K562 (cell line): ENCODE results near the gene POLR2J.
A peak's percentile ranks its signal among the peaks of the same experiment; 100 is the strongest.
"Not testable (repeated sequence)": the region's sequence is repeated elsewhere in the genome, so short reads cannot be mapped to it uniquely, and the experiment has no call there.

Experiments used
- BRCA1 ChIP-seq, 2 experiments: fragments of 450-650 bp in 1 of 2; sonication (generic) in 1 of 2; formaldehyde crosslinking in 1 of 2; IDR thresholded peaks; 2 replicates each; pipeline versions ENCODE4 v1.5.0 to v1.6.1; 2017 to 2020; ENCODE audit warnings: mild to moderate bottlenecking in 1 of 2, missing genetic modification reagents in 1 of 2
- CBFA2T2 ChIP-seq: fragments of 450-650 bp; conservative IDR thresholded peaks from 2 replicates; pipeline ENCODE4 v1.6.1; 2017; ENCODE audit warnings: mild to moderate bottlenecking
- EZH2 ChIP-seq: IDR thresholded peaks from 2 replicates; pipeline ENCODE4 v1.6.1; 2012; ENCODE audit warnings: low read depth, mild to moderate bottlenecking, inconsistent platforms, low read length, borderline replicate concordance
- FOXJ3 ChIP-seq: sonication (generic); formaldehyde crosslinking; IDR thresholded peaks from 2 replicates; pipeline ENCODE4 v1.4.0; 2020; ENCODE audit warnings: mild to moderate bottlenecking, missing genetic modification reagents
- KDM5B ChIP-seq: fragments of 200-600 bp; sonication (generic); IDR thresholded peaks from 2 replicates; pipeline ENCODE4 v1.6.1; 2012; ENCODE audit warnings: low read depth, mild to moderate bottlenecking, moderate library complexity, low read length, control low read depth, inconsistent platforms; ENCODE audit not compliant: insufficient replicate concordance
- NFRKB ChIP-seq: fragments of 450-650 bp; IDR thresholded peaks from 2 replicates; pipeline ENCODE4 v1.6.1; 2016; ENCODE audit warnings: low read depth
- POLR2AphosphoS5 ChIP-seq: IDR thresholded peaks from 2 replicates; pipeline ENCODE4 v1.6.1; 2011; ENCODE audit warnings: mild to moderate bottlenecking, low read depth, low read length, moderate library complexity; ENCODE audit not compliant: control insufficient read depth, insufficient read depth
- SAFB ChIP-seq: fragments of 200-400 bp; formaldehyde crosslinking; IDR thresholded peaks from 2 replicates; pipeline ENCODE4 v1.6.1; 2017; ENCODE audit warnings: low read depth, low read length, borderline replicate concordance
- SP1 ChIP-seq: sonication (generic); formaldehyde crosslinking; IDR thresholded peaks from 2 replicates; pipeline ENCODE4 v1.8.1; 2022; ENCODE audit warnings: mild to moderate bottlenecking, missing genetic modification reagents
- ZNF57 ChIP-seq: fragments of 450-650 bp; formaldehyde crosslinking; IDR thresholded peaks from 2 replicates; pipeline ENCODE4 v1.4.0; 2020; ENCODE audit warnings: mild to moderate bottlenecking, moderate library complexity
- TF ChIP-seq, protein P1 (sequence below): IDR thresholded peaks from 2 replicates; pipeline ENCODE4 v1.6.1; 2016; ENCODE audit warnings: missing genetic modification characterization, missing compliant biosample characterization
- TF ChIP-seq, protein P2 (sequence below), 3 experiments: IDR thresholded peaks in 2 of 3; conservative IDR thresholded peaks in 1 of 3; 2 replicates each; pipeline ENCODE4 v1.5.1; 2011 to 2012; ENCODE audit warnings: low read length in 3 of 3, mild to moderate bottlenecking in 3 of 3, control low read depth in 2 of 3, improper control_type of control experiment in 1 of 3, inconsistent platforms in 1 of 3, low read depth in 1 of 3, mixed read lengths in 1 of 3, moderate library complexity in 1 of 3; ENCODE audit not compliant: insufficient read depth in 2 of 3
- TF ChIP-seq, protein P3 (sequence below): fragments of 250-450 bp; sonication (Bioruptor Pico); IDR thresholded peaks from 2 replicates; pipeline ENCODE4 v1.6.1; 2021; ENCODE audit warnings: mild to moderate bottlenecking
- TF ChIP-seq, protein P4 (sequence below): sonication (generic); formaldehyde crosslinking; IDR thresholded peaks from 2 replicates; pipeline ENCODE4 v1.9.0; 2022; ENCODE audit warnings: mild to moderate bottlenecking, missing genetic modification reagents

DNA sequence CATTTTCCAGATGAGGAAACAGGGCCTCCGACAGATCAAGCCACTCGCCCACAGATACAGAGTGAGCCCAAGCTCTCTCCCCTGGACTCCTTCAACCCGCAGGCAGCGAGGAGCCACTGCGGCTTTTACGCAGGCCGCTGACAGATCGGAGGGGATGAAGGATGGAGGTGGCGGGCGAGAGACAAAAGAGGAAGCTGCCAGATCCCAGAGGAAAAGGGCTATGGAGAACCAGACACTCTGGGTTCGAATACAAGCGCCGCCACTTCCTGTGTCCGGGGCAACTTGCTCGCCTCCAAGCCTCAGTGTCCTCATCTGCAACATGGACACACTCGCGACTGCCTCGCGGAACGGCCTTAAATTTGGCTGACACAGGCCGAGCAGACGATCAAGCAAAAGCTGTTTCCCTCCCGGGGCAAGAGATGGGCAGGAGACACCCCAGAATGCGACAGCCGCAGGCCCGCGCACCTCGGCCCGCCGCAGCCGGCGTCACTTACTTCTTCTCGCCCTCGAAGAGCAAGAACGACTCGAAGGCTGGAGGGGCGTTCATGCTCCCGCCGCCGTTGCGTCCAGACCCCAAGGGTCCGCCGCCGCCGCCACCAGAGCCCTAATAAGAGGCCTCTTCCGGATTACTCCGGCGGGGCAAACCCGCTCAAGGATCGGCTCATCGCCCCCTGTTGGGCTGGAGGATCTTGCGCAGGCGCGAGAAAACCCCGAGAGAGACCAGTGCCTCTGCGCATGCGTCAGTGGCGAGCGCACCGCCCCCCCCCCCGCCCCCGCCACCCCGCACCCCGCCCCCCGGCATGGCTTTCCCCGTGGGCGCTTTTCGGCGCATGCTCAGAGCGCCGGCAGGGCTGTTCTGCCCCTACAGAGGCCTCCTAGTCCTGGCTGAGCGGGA, at the start of gene POLR2J:
- not testable (repeated sequence) for TF ChIP-seq POLR2AphosphoS5; BRCA1 (IDR thresholded peaks at IDR 0.05); BRCA1 (CRISPR knock-in tag; IDR thresholded peaks at IDR 0.05); ZNF57; SAFB; KDM5B; CBFA2T2; SP1 (CRISPR knock-in tag); EZH2; FOXJ3 (CRISPR knock-in tag); NFRKB
- TF ChIP-seq, protein P1, sequence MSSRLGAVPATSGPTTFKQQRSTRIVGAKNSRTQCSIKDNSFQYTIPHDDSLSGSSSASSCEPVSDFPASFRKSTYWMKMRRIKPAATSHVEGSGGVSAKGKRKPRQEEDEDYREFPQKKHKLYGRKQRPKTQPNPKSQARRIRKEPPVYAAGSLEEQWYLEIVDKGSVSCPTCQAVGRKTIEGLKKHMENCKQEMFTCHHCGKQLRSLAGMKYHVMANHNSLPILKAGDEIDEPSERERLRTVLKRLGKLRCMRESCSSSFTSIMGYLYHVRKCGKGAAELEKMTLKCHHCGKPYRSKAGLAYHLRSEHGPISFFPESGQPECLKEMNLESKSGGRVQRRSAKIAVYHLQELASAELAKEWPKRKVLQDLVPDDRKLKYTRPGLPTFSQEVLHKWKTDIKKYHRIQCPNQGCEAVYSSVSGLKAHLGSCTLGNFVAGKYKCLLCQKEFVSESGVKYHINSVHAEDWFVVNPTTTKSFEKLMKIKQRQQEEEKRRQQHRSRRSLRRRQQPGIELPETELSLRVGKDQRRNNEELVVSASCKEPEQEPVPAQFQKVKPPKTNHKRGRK (tag), result not testable (repeated sequence)
- TF ChIP-seq, protein P2, sequence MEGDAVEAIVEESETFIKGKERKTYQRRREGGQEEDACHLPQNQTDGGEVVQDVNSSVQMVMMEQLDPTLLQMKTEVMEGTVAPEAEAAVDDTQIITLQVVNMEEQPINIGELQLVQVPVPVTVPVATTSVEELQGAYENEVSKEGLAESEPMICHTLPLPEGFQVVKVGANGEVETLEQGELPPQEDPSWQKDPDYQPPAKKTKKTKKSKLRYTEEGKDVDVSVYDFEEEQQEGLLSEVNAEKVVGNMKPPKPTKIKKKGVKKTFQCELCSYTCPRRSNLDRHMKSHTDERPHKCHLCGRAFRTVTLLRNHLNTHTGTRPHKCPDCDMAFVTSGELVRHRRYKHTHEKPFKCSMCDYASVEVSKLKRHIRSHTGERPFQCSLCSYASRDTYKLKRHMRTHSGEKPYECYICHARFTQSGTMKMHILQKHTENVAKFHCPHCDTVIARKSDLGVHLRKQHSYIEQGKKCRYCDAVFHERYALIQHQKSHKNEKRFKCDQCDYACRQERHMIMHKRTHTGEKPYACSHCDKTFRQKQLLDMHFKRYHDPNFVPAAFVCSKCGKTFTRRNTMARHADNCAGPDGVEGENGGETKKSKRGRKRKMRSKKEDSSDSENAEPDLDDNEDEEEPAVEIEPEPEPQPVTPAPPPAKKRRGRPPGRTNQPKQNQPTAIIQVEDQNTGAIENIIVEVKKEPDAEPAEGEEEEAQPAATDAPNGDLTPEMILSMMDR (IDR thresholded peaks at IDR 0.05 in 2 of 3, conservative IDR thresholded peaks at IDR 0.05 in 1 of 3; ENCODE audit: insufficient read depth in 2 of 3, low read depth in 1 of 3, low read length in 3 of 3), result peak in 2 of 3 experiments; percentile 47 to 60; a peak in 4 of 6 replicates
- TF ChIP-seq, protein P3, sequence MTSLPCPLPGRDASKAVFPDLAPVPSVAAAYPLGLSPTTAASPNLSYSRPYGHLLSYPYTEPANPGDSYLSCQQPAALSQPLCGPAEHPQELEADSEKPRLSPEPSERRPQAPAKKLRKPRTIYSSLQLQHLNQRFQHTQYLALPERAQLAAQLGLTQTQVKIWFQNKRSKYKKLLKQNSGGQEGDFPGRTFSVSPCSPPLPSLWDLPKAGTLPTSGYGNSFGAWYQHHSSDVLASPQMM (CRISPR knock-in tag), result not testable (repeated sequence)
- TF ChIP-seq, protein P4, sequence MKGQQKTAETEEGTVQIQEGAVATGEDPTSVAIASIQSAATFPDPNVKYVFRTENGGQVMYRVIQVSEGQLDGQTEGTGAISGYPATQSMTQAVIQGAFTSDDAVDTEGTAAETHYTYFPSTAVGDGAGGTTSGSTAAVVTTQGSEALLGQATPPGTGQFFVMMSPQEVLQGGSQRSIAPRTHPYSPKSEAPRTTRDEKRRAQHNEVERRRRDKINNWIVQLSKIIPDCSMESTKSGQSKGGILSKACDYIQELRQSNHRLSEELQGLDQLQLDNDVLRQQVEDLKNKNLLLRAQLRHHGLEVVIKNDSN (CRISPR knock-in tag), result not testable (repeated sequence)
